Measurements from ENCODE around the gene SNTG2.

DNA sequence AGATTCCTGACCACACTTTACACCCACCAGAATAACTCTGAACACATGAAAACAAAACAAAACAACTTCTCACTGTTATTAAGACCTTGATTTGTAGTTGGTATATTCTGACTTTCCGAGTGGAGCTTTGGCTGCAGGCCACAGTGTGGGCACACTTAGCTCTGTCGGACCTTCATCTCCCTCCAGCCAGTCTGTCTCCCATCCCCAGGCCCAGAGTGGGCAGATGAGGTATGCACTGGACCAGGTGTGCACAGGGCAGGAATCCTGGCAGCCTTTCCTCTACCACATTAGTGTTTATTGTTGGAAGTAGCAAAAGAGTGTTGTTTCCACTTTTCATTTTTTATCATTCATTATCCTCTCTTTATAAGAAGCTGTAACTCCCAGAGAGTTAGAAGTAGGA lies 243.2 kb downstream of the SNTG2 start:
- TF ChIP-seq, protein P1, sequence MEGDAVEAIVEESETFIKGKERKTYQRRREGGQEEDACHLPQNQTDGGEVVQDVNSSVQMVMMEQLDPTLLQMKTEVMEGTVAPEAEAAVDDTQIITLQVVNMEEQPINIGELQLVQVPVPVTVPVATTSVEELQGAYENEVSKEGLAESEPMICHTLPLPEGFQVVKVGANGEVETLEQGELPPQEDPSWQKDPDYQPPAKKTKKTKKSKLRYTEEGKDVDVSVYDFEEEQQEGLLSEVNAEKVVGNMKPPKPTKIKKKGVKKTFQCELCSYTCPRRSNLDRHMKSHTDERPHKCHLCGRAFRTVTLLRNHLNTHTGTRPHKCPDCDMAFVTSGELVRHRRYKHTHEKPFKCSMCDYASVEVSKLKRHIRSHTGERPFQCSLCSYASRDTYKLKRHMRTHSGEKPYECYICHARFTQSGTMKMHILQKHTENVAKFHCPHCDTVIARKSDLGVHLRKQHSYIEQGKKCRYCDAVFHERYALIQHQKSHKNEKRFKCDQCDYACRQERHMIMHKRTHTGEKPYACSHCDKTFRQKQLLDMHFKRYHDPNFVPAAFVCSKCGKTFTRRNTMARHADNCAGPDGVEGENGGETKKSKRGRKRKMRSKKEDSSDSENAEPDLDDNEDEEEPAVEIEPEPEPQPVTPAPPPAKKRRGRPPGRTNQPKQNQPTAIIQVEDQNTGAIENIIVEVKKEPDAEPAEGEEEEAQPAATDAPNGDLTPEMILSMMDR (IDR thresholded peaks at IDR 0.05), result no peak
- TF ChIP-seq POLR2A (IDR thresholded peaks at IDR 0.05), result no peak
